Measurements from ENCODE around the gene LPP.

DNA sequence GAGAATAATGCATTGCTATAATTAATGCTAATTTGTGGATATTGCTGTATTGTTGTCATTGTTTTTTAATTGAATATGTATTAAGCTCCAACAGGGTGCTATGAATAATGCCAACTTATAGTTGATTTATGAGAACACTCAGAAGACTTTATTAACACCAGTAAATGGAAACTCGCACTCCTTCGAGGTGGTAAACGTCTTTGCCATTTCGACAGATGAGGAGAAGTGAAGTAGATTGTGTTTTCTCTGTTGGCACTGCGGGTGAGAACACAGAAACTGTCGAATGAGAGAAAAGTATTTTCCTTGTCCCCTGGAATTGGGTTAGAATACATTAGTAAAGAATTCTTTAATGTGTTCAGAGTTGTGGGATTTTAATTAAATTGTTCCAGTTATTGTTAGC is 354.5 kb downstream of the LPP start:
- TF ChIP-seq POLR2A (IDR thresholded peaks at IDR 0.05; ENCODE audit: low read depth, low read length) (no peak), POLR2AphosphoS5 (IDR thresholded peaks at IDR 0.05; ENCODE audit: low read depth, low read length) (no peak), SPI1 (IDR thresholded peaks at IDR 0.05; ENCODE audit: low read depth, low read length) (no peak)

Measured in GM12891 (cell line).